Left forelimb (tissue), 1 donor: Measurements from ENCODE around the gene SLX1A.
"Not testable (repeated sequence)": the region's sequence is repeated elsewhere in the genome, so short reads cannot be mapped to it uniquely, and the experiment has no call there.

Experiments
- DNase-seq: peaks from one replicate; pipeline ENCODE4 v3.0.0-alpha.2; 2018; ENCODE audit warnings: low spot score

SLX1A gene

GRCh38 chr16:30193615-30194014 lies at the start of gene SLX1A, which contains the start of gene BOLA2B:
Gene SLX1A, plus strand, starts transcription at chr16:30193875. Its CDS starts 210 bp downstream, at chr16:30194085.
Gene BOLA2B, minus strand, starts transcription at chr16:30193666. Its CDS starts 71 bp downstream, at chr16:30193595.
- not testable (repeated sequence) for DNase-seq

GRCh38 chr16:30144017-30144416 lies 49.7 kb upstream of the SLX1A start:
- DNase-seq: no peak

GRCh38 chr16:30144917-30145316 lies 48.8 kb upstream of the SLX1A start:
- DNase-seq: no peak

GRCh38 chr16:30145657-30146056 lies 48.0 kb upstream of the SLX1A start:
- no peak for DNase-seq

GRCh38 chr16:30147843-30148510 lies 45.7 kb upstream of the SLX1A start:
- DNase-seq: no peak

GRCh38 chr16:30149250-30149930 lies 44.3 kb upstream of the SLX1A start:
- DNase-seq: no peak

- DNase-seq: no peak
These were observed 42.6 kb upstream of the SLX1A start for GRCh38 chr16:30151091-30151490.

- no peak for DNase-seq
These were observed 41.2 kb upstream of the SLX1A start for GRCh38 chr16:30152517-30152916.

- DNase-seq: no peak
These were observed 38.5 kb upstream of the SLX1A start for GRCh38 chr16:30155188-30155587.

GRCh38 chr16:30157214-30157613 lies 36.5 kb upstream of the SLX1A start:
- no peak for DNase-seq

- DNase-seq: no peak
These were observed 30.1 kb upstream of the SLX1A start for GRCh38 chr16:30163538-30163937.

GRCh38 chr16:30166202-30166902 lies 27.3 kb upstream of the SLX1A start:
- DNase-seq: no peak

GRCh38 chr16:30168746-30169145 lies 24.9 kb upstream of the SLX1A start:
- not testable (repeated sequence) for DNase-seq

GRCh38 chr16:30169416-30169815 lies 24.3 kb upstream of the SLX1A start:
- DNase-seq: not testable (repeated sequence)

GRCh38 chr16:30170145-30170544 lies 23.5 kb upstream of the SLX1A start:
- DNase-seq: not testable (repeated sequence)

- no peak for DNase-seq
These were observed 20.6 kb upstream of the SLX1A start for GRCh38 chr16:30173054-30173453.

- not testable (repeated sequence) for DNase-seq
These were observed 16.8 kb upstream of the SLX1A start for GRCh38 chr16:30176876-30177275.

GRCh38 chr16:30179195-30179594 lies 14.5 kb upstream of the SLX1A start:
- DNase-seq: no peak

- no peak for DNase-seq
These were observed 13.7 kb upstream of the SLX1A start for GRCh38 chr16:30179931-30180330.

- no peak for DNase-seq
These were observed 12.9 kb upstream of the SLX1A start for GRCh38 chr16:30180741-30181140.

- peak; percentile 87 for DNase-seq
These were observed 10.2 kb upstream of the SLX1A start, which contains the start of gene CORO1A for GRCh38 chr16:30183233-30184095. Gene CORO1A, plus strand, starts transcription at chr16:30183602. Its CDS starts 1,608 bp downstream, at chr16:30185210.
